Glutamatergic neuron (in vitro differentiated cells): ENCODE data around the gene RNF8. TPM values are rescaled to one million over a fixed set of nuclear protein-coding genes. Genes with fewer than 3 reads are reported as not detected.
"Not testable (repeated sequence)": the region's sequence is repeated elsewhere in the genome, so short reads cannot be mapped to it uniquely, and the experiment has no call there.

ENCODE experiments used
- DNase-seq: peaks from one replicate; pipeline ENCODE4 v3.0.0; 2022
- H3K27ac Mint-ChIP-seq: one replicate; pipeline ENCODE4 v1.8.0; 2020; ENCODE audit warnings: mild to moderate bottlenecking, mixed read lengths, inconsistent platforms; ENCODE audit not compliant: unreplicated experiment
- H3K27me3 Mint-ChIP-seq: one replicate; pipeline ENCODE4 v1.8.0; 2020; ENCODE audit warnings: mild to moderate bottlenecking, moderate library complexity, mixed read lengths, inconsistent platforms; ENCODE audit not compliant: unreplicated experiment
- H3K36me3 Mint-ChIP-seq: one replicate; pipeline ENCODE4 v1.8.0; 2020; ENCODE audit warnings: mild to moderate bottlenecking, mixed read lengths, inconsistent platforms; ENCODE audit not compliant: unreplicated experiment
- H3K4me1 Mint-ChIP-seq: one replicate; pipeline ENCODE4 v1.8.0; 2020; ENCODE audit warnings: mild to moderate bottlenecking, low read depth, mixed read lengths, inconsistent platforms; ENCODE audit not compliant: unreplicated experiment
- H3K4me3 Mint-ChIP-seq: one replicate; pipeline ENCODE4 v1.8.0; 2020; ENCODE audit warnings: mild to moderate bottlenecking, mixed read lengths, inconsistent platforms; ENCODE audit not compliant: unreplicated experiment
- H3K9me3 Mint-ChIP-seq: one replicate; pipeline ENCODE4 v1.8.0; 2020; ENCODE audit warnings: mild to moderate bottlenecking, moderate library complexity, mixed read lengths, inconsistent platforms; ENCODE audit not compliant: unreplicated experiment
- CTCF ChIP-seq: fragments of 200-600 bp; sonication (generic); IDR thresholded peaks from one replicate; pipeline ENCODE4 v1.5.0; 2021; ENCODE audit not compliant: partially characterized antibody, unreplicated experiment
- long read RNA-seq: library from polyadenylated mRNA; unstranded; transcript quantifications from one replicate; pipeline ENCODE4 v2.0.0, GENCODE V29; 2020; ENCODE audit not compliant: unreplicated experiment
- total RNA-seq: library from RNA; stranded (reverse); fragmentation: NEBNext Ultra II Directional; extraction: Animal tissue kit (Norgen Biotek cat#: 25700); gene quantifications from one replicate; pipeline ENCODE4 v1.2.1, GENCODE V29; 2021; ENCODE audit not compliant: unreplicated experiment

Gene RNF8, protein sequence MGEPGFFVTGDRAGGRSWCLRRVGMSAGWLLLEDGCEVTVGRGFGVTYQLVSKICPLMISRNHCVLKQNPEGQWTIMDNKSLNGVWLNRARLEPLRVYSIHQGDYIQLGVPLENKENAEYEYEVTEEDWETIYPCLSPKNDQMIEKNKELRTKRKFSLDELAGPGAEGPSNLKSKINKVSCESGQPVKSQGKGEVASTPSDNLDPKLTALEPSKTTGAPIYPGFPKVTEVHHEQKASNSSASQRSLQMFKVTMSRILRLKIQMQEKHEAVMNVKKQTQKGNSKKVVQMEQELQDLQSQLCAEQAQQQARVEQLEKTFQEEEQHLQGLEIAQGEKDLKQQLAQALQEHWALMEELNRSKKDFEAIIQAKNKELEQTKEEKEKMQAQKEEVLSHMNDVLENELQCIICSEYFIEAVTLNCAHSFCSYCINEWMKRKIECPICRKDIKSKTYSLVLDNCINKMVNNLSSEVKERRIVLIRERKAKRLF
- 21.0 TPM for total RNA-seq
- long read RNA-seq, full-length matches to known transcripts, result 14 of 18 reads
- long read RNA-seq, partial matches to known transcripts, result 1 of 18 reads
- long read RNA-seq, other reads (novel, unspliced or antisense), result 3 of 18 reads

GRCh38 chr6:37353761-37354525 is at the start of gene RNF8:
TSS of gene RNF8 (plus strand) at chr6:37353983. CDS start at chr6:37354165, 182 bp downstream.
- Mint-ChIP-seq H3K4me3 (peak within 1 kb of the TSS; percentile 95), H3K36me3 (no peaks in the 10 kb centered on the region), H3K27me3 (peaks cover 2% of the 10 kb centered on the region), H3K27ac (peak within 1 kb of the TSS; percentile 66), H3K4me1 (peaks cover 11% of the 10 kb centered on the region), H3K9me3 (peaks cover 4% of the 10 kb centered on the region)
- no peak for TF ChIP-seq CTCF
- peak; percentile 97 for DNase-seq

DNA sequence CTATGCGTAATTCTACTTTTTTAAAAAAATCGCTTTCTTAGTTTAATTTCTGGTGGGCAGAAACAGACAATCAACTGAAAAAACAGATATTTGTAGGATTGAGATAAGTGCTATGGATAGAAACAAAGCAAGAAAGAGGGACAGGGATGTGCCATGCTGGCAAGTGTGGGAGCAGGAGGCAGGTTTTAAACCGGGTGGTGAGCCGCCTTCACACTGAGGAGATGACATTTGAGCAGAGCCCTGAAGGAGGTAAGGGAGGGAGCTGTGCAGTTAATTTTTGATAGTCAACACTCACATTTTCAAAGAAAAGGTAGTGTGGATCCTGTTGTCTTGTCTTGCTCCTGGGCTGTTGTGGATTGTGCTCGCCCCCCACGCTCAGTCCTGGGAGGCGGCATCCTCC is 49.0 kb upstream of the RNF8 start:
- H3K4me1 Mint-ChIP-seq, result peaks cover 12% of the 10 kb centered on the region
- H3K9me3 Mint-ChIP-seq, result no peaks in the 10 kb centered on the region
- no peaks in the 10 kb centered on the region for H3K27me3 Mint-ChIP-seq
- TF ChIP-seq CTCF, result no peak
- H3K4me3 Mint-ChIP-seq, result no peak overlapping the region
- no peaks in the 10 kb centered on the region for H3K36me3 Mint-ChIP-seq
- no peak for DNase-seq
- H3K27ac Mint-ChIP-seq, result no peak overlapping the region

GRCh38 chr6:37305841-37306425 is 47.9 kb upstream of the RNF8 start:
- H3K9me3 Mint-ChIP-seq, result no peaks in the 10 kb centered on the region
- no peak overlapping the region for H3K27ac Mint-ChIP-seq
- peaks cover 12% of the 10 kb centered on the region for H3K4me1 Mint-ChIP-seq
- DNase-seq, result no peak
- no peaks in the 10 kb centered on the region for H3K36me3 Mint-ChIP-seq
- TF ChIP-seq CTCF, result no peak
- no peaks in the 10 kb centered on the region for H3K27me3 Mint-ChIP-seq
- H3K4me3 Mint-ChIP-seq, result no peak overlapping the region

DNA sequence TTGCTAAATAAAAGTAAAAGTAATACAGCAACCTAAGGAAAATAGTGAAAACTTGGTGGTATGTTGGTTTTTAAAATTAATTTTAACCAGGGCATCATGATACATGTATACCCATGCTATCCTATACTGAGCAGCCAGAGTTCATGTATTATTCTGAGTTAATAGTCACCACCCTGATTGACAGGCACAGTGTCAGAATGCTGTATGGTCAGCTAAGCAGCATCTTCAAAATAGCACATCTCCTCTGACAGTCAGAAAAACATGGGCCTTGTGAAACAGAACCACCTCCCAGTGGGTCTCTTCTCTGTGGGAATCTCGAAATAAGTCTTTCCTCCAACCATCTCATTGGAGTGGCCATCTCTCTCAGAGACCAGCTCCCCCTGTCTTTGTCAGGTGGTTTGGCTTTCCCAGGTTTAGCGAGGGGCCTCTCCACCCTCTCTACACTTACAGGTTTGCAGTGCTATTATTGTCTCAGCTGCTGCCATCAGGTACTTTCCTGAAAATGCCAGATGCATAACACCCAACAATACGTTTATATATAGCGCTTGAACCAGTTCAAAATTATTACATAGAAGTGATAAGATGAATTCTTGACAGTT is 47.1 kb upstream of the RNF8 start:
- no peak for TF ChIP-seq CTCF
- Mint-ChIP-seq H3K27me3 (no peaks in the 10 kb centered on the region), H3K4me1 (peaks cover 12% of the 10 kb centered on the region), H3K9me3 (no peaks in the 10 kb centered on the region), H3K27ac (no peak overlapping the region), H3K36me3 (no peaks in the 10 kb centered on the region), H3K4me3 (no peak overlapping the region)
- no peak for DNase-seq

DNA sequence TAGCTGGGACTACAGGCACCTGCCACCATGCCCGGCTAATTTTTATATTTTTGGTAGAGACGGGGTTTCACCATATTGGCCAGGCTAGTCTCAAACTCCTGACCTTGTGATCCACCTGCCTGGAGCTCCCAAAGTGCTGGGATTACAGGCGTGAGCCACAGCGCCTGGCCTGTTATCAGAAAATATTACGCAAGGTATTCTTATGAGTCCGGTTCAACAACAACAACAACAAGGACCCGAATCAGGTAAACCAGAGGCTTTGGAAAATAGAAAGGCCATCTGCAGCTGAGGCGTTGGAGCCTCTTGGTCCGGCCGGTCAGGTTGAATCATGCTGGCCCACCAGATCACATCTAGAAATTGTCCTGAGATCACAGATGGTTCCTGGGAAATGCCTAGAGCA is 46.3 kb upstream of the RNF8 start:
- H3K27me3 Mint-ChIP-seq, H3K9me3 Mint-ChIP-seq, DNase-seq, H3K27ac Mint-ChIP-seq, H3K4me3 Mint-ChIP-seq, H3K36me3 Mint-ChIP-seq: not testable (repeated sequence)
- H3K4me1 Mint-ChIP-seq, result peaks cover 12% of the 10 kb centered on the region
